ENCODE data around the gene NPAT. TPM values are rescaled to one million over a fixed set of nuclear protein-coding genes. Genes with fewer than 3 reads are reported as not detected.
"Not testable (repeated sequence)": the region's sequence is repeated elsewhere in the genome, so short reads cannot be mapped to it uniquely, and the experiment has no call there.

Gene NPAT
- total RNA-seq, 2 experiments from 2014 or later: 46.7 to 57.2 TPM

- POLR2A ChIA-PET: interaction anchor here (0.7 kb wide), 1 partner anchor 54 kb away, joined by 5 read pairs; no protein-coding TSS in a partner anchor
- CTCF ChIA-PET: interaction anchor here (1.0 kb wide), 1 partner anchor 14 kb away, joined by 3 read pairs; no protein-coding TSS in a partner anchor
- H3K27me3 Mint-ChIP-seq (ENCODE audit: low read depth): no peaks in the 10 kb centered on the region
- no peak overlapping the region for H3K27ac Mint-ChIP-seq
- H3K4me1 Mint-ChIP-seq (ENCODE audit: low read depth): peaks cover 17% of the 10 kb centered on the region
- ATAC-seq (no peak), DNase-seq (no peak)
- H3K4me3 Mint-ChIP-seq: no peak overlapping the region
- H3K9me3 Mint-ChIP-seq (ENCODE audit: insufficient read depth): no peaks in the 10 kb centered on the region
- H3K36me3 Mint-ChIP-seq (ENCODE audit: low read depth): peaks cover 85% of the 10 kb centered on the region
These were observed 75.3 kb downstream of the NPAT start for GRCh38 chr11:108147150-108147549.

DNA sequence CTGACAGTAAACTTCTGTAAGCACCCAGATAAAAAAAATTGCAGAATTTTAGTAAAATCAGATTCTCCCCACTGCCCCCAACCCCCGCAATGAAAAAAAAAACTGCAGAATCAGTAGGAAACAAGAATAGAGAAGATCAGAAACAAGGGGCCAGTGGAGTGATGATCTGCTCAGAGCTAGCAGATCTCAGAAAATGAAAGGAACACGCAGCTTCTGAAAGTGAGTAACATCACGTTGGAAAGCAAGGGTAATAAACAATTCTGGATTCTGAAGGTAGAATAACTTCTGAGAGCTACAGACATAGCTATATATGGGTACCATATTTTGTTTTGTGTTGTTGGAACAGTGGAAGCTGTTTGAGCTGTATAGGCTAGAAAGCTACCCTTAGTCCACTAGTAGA is 77.8 kb downstream of the NPAT start:
- CTCF ChIA-PET: interaction anchor here (2.2 kb wide), 1 partner anchor 26 kb away, joined by 6 read pairs; no protein-coding TSS in a partner anchor
- H3K9me3 Mint-ChIP-seq (ENCODE audit: insufficient read depth): no peaks in the 10 kb centered on the region
- peaks cover 85% of the 10 kb centered on the region for H3K36me3 Mint-ChIP-seq (ENCODE audit: low read depth)
- no peak for ATAC-seq
- no peak for DNase-seq
- no peaks in the 10 kb centered on the region for H3K27me3 Mint-ChIP-seq (ENCODE audit: low read depth)
- H3K4me1 Mint-ChIP-seq (ENCODE audit: low read depth): peaks cover 17% of the 10 kb centered on the region
- POLR2A ChIA-PET: no interaction called here
- H3K4me3 Mint-ChIP-seq: no peak overlapping the region
- H3K27ac Mint-ChIP-seq: peak overlapping the region; percentile 4

DNA sequence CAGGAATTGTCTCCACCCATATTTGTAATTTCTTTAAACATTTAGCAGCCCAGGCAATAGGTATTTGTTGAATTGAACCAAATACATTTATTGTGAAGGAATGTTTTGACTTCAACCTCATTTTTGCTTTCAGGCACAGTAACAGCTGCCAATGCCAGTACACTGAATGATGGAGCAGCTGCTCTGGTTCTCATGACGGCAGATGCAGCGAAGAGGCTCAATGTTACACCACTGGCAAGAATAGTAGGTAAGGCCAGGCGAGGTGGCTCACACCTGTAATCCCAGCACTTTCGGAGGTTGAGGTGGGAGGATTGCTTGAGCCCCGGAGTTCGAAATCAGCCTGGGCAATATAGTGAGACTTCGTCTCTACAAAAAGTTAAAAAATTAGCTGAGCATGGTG is 80.1 kb downstream of the NPAT start:
- H3K4me1 Mint-ChIP-seq (ENCODE audit: low read depth): peaks cover 17% of the 10 kb centered on the region
- no peaks in the 10 kb centered on the region for H3K27me3 Mint-ChIP-seq (ENCODE audit: low read depth)
- peaks cover 68% of the 10 kb centered on the region for H3K36me3 Mint-ChIP-seq (ENCODE audit: low read depth)
- no peak for ATAC-seq
- H3K9me3 Mint-ChIP-seq (ENCODE audit: insufficient read depth): no peaks in the 10 kb centered on the region
- DNase-seq: no peak
- no peak overlapping the region for H3K27ac Mint-ChIP-seq
- H3K4me3 Mint-ChIP-seq: no peak overlapping the region
- CTCF ChIA-PET: interaction anchor here (0.9 to 1.4 kb wide), 2 partner anchors 10 to 19 kb away, joined by 3 to 4 read pairs; no protein-coding TSS in a partner anchor
- POLR2A ChIA-PET: interaction anchor here (0.8 kb wide), 1 partner anchor 20 kb away, joined by 3 read pairs; no protein-coding TSS in a partner anchor

DNA sequence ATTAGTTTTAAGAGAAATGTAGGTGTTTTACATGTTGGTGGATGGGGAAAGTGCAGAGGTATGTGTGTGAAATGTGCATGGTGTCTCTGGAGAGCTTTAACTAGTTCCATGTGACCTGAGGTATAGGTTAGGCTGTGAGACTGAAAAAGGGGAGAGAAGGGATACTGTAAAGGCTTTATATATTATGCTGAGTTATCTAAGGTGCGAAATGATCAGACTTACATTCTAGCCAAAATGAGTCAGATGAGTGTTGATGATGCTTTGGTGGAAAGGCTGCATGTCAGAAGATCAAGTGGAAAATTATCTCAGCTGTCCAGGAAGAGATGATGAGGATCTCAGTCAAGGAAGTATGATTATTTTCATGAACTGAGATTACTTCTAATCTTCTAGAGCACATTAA is 85.2 kb downstream of the NPAT start:
- Mint-ChIP-seq H3K9me3 (ENCODE audit: insufficient read depth) (no peaks in the 10 kb centered on the region), H3K36me3 (ENCODE audit: low read depth) (peaks cover 49% of the 10 kb centered on the region), H3K27me3 (ENCODE audit: low read depth) (no peaks in the 10 kb centered on the region), H3K4me1 (ENCODE audit: low read depth) (peaks cover 13% of the 10 kb centered on the region), H3K27ac (peak overlapping the region; percentile 56), H3K4me3 (no peak overlapping the region)
- DNase-seq: no peak
- ATAC-seq: no peak
- ChIA-PET CTCF (interaction anchor here (0.8 kb wide), 1 partner anchor 228 kb away, joined by 3 read pairs; no protein-coding TSS in a partner anchor), POLR2A (no interaction called here)

DNA sequence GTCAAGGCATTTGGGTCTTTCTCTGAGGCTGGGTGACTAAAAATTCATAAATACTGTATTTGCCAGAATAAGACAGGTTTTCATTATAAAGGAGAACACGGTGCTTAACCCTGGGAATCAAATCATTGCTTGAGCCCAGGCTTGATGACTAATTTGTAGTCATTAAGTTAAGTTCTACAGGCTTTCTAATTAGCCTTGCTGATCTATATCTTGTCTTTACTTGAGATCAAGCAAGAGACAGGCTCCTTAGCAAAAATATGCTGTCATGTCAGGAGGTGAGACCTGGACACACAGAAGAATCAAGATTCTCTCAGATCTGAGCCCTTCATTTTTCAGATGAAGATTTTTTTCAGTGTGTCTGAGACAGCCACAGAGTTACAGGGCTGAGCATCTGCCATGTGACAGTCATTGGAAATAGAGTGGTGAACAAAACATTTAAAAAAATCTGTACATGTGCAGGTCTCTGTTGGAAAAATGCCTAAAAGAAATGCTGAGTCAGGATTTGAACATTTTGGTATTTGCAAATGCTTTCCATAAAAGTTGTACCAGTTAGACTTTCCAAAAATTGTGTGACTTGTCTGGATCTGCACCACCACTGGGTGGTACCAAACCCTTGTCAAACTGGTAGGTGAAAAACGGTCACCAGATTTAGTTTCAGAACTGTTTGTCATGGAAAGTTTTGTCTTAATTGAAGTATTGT is 86.4 kb downstream of the NPAT start:
- peaks cover 13% of the 10 kb centered on the region for H3K4me1 Mint-ChIP-seq (ENCODE audit: low read depth)
- H3K36me3 Mint-ChIP-seq (ENCODE audit: low read depth): peaks cover 42% of the 10 kb centered on the region
- peak; percentile 52 for ATAC-seq
- ChIA-PET POLR2A (no interaction called here), CTCF (no interaction called here)
- H3K4me3 Mint-ChIP-seq: no peak overlapping the region
- DNase-seq: peak; percentile 41
- H3K9me3 Mint-ChIP-seq (ENCODE audit: insufficient read depth): no peaks in the 10 kb centered on the region
- no peaks in the 10 kb centered on the region for H3K27me3 Mint-ChIP-seq (ENCODE audit: low read depth)
- peak overlapping the region; percentile 55 for H3K27ac Mint-ChIP-seq

DNA sequence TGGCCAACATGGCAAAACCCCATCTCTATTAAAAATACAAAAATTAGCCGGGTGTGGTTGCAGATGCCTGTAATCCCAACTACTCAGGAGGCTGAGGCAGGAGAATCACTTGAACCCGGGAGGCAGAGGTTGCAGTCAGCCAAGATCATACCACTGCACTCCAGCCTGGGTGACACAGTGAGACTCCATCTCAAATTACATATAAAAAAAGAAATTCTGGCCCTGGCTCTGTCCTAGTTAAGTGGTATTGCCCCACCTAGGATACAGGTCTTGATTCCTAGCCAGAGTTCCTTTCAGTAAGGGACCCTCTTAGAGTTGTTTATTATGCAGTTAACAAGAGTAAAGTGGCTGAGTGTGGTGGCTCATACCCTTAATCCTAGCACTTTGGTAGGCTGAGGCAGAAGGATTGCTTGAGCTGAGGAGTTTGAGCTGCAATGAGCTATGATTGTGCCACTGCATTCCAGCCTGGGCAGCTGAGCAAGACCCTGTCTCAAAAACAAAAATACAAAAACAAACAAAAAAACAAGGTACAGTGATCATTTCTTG is 89.4 kb downstream of the NPAT start:
- Mint-ChIP-seq H3K4me1 (ENCODE audit: low read depth) (peaks cover 13% of the 10 kb centered on the region), H3K36me3 (ENCODE audit: low read depth) (peaks cover 36% of the 10 kb centered on the region)
- DNase-seq; H3K27ac Mint-ChIP-seq; ATAC-seq; POLR2A ChIA-PET; H3K4me3 Mint-ChIP-seq; H3K27me3 Mint-ChIP-seq (ENCODE audit: low read depth); H3K9me3 Mint-ChIP-seq (ENCODE audit: insufficient read depth): not testable (repeated sequence)
- CTCF ChIA-PET: interaction anchor here (1.3 to 2.1 kb wide), 2 partner anchors 10 to 39 kb away, joined by 3 to 4 read pairs; no protein-coding TSS in a partner anchor

- Mint-ChIP-seq H3K9me3 (ENCODE audit: insufficient read depth) (no peaks in the 10 kb centered on the region), H3K4me3 (no peak overlapping the region), H3K27ac (no peak overlapping the region), H3K27me3 (ENCODE audit: low read depth) (no peaks in the 10 kb centered on the region), H3K36me3 (ENCODE audit: low read depth) (peaks cover 38% of the 10 kb centered on the region), H3K4me1 (ENCODE audit: low read depth) (peaks cover 9% of the 10 kb centered on the region)
- no peak for ATAC-seq
- DNase-seq: no peak
- ChIA-PET POLR2A (no interaction called here), CTCF (interaction anchor here (0.7 to 2.1 kb wide), 2 partner anchors 11 kb away, joined by 3 to 4 read pairs; partner anchors contain the start of gene ACAT1)
These were observed 90.4 kb downstream of the NPAT start for GRCh38 chr11:108131993-108132392.

- peaks cover 43% of the 10 kb centered on the region for H3K36me3 Mint-ChIP-seq (ENCODE audit: low read depth)
- CTCF ChIA-PET: no interaction called here
- H3K9me3 Mint-ChIP-seq (ENCODE audit: insufficient read depth): no peaks in the 10 kb centered on the region
- DNase-seq (no peak), ATAC-seq (no peak)
- POLR2A ChIA-PET: no interaction called here
- peaks cover 23% of the 10 kb centered on the region for H3K4me1 Mint-ChIP-seq (ENCODE audit: low read depth)
- H3K27ac Mint-ChIP-seq: no peak overlapping the region
- H3K4me3 Mint-ChIP-seq: no peak overlapping the region
- H3K27me3 Mint-ChIP-seq (ENCODE audit: low read depth): no peaks in the 10 kb centered on the region
These were observed 93.7 kb downstream of the NPAT start for GRCh38 chr11:108128772-108129171.

DNA sequence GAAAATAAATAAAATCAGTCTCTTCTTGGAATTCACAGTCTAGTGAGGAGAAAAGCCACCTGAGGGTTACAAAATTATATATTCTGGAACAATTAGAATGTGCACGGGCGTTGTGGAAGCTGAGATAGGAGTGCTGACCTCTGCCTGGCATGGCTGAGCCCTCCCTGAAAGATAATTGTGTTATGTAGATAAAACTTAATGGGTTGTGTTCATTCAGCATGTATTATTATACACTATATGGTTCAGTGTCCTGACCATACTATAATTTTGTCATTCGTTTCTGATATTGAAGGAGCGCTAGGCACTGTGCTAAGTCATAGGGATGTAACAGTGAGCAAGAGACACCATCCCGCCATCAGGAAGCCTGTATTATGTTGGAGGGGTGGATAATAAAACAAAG is 97.3 kb downstream of the NPAT start:
- CTCF ChIA-PET: interaction anchor here (0.6 kb wide), 1 partner anchor 14 kb away, joined by 3 read pairs; no protein-coding TSS in a partner anchor
- POLR2A ChIA-PET: no interaction called here
- ATAC-seq (no peak), DNase-seq (no peak)
- no peaks in the 10 kb centered on the region for H3K9me3 Mint-ChIP-seq (ENCODE audit: insufficient read depth)
- H3K36me3 Mint-ChIP-seq (ENCODE audit: low read depth): peaks cover 35% of the 10 kb centered on the region
- H3K27me3 Mint-ChIP-seq (ENCODE audit: low read depth): no peaks in the 10 kb centered on the region
- no peak overlapping the region for H3K4me3 Mint-ChIP-seq
- peak overlapping the region; percentile 73 for H3K27ac Mint-ChIP-seq
- H3K4me1 Mint-ChIP-seq (ENCODE audit: low read depth): peaks cover 48% of the 10 kb centered on the region

- H3K9me3 Mint-ChIP-seq (ENCODE audit: insufficient read depth): no peaks in the 10 kb centered on the region
- ATAC-seq (no peak), DNase-seq (no peak)
- H3K4me3 Mint-ChIP-seq: peak overlapping the region; percentile 85
- no peaks in the 10 kb centered on the region for H3K27me3 Mint-ChIP-seq (ENCODE audit: low read depth)
- H3K4me1 Mint-ChIP-seq (ENCODE audit: low read depth): peaks cover 48% of the 10 kb centered on the region
- POLR2A ChIA-PET: interaction anchor here (1.0 to 1.7 kb wide), 3 partner anchors 8 to 99 kb away, joined by 3 to 8 read pairs (median 3); no protein-coding TSS in a partner anchor
- peaks cover 20% of the 10 kb centered on the region for H3K36me3 Mint-ChIP-seq (ENCODE audit: low read depth)
- CTCF ChIA-PET: no interaction called here
- H3K27ac Mint-ChIP-seq: peak overlapping the region; percentile 78
These were observed 100.2 kb downstream of the NPAT start for GRCh38 chr11:108122166-108122628.

DNA sequence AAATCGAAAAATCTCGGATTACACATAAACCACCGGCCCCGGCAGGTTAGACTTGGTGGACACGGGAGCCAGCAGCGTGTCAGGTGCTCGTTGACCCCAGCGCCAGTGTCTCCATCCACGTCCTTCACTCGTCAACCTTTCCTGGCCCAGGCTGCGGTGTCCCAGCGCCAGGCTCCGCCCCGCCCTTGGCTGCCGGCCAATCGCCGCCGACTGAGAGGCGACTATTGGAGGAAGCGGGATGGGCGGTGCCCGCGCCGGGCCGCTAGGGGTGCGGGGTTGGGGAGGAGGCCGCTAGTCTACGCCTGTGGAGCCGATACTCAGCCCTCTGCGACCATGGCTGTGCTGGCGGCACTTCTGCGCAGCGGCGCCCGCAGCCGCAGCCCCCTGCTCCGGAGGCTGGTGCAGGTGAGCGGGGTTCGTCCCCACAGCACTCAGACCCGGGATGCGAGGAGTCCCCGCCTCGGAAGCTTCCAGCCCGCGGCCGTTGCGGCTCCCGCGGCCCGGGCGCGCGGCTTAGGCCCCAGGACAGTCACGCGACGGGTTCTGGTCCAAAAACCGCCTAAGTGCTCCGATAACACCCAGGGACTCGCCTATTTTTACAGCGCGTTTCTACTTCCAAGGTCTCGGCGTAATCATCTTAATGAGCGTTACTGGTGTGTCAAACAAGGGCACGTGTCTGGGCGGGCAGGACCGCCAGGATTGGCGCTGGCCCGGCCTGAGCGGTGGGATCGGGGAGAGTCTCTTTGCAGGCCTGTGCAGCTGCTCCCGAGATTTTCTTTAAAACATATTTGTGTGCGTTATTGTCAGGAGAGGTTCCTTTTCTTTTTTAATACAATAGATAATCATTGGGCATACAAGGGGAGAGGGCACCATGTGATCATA is 100.9 kb downstream of the NPAT start, which contains the start of gene ACAT1:
ACAT1 (plus strand) TSS at position 294 of the 882 bp plus-strand sequence; CDS start at position 334, 40 bp downstream.
- Mint-ChIP-seq H3K36me3 (ENCODE audit: low read depth) (peaks cover 19% of the 10 kb centered on the region), H3K9me3 (ENCODE audit: insufficient read depth) (no peaks in the 10 kb centered on the region), H3K4me1 (ENCODE audit: low read depth) (peaks cover 47% of the 10 kb centered on the region), H3K27me3 (ENCODE audit: low read depth) (no peaks in the 10 kb centered on the region), H3K4me3 (peak within 1 kb of the TSS; percentile 85), H3K27ac (peak within 1 kb of the TSS; percentile 87)
- DNase-seq (peak; percentile 96), ATAC-seq (peak; percentile 99)
- POLR2A ChIA-PET: interaction anchor here (1.0 to 1.7 kb wide), 3 partner anchors 9 to 100 kb away, joined by 3 to 8 read pairs (median 3); no protein-coding TSS in a partner anchor
- CTCF ChIA-PET: interaction anchor here (1.0 to 1.1 kb wide), 3 partner anchors 10 to 113 kb away, joined by 3 to 4 read pairs (median 3); partner anchors contain the start of gene CUL5

Measured in activated CD8-positive, alpha-beta T cell treated with anti-CD3 and anti-CD28 coated beads, Interleukin-2, amount 10 ng/mL, durations not matched to agents 7 days and 5 days (primary cell).